CD4-positive, alpha-beta T cell treated with Interleukin-6 at 100 ng/mL for 8 hours (primary cell): ENCODE data around the gene CEP83.
"Not testable (repeated sequence)": the region's sequence is repeated elsewhere in the genome, so short reads cannot be mapped to it uniquely, and the experiment has no call there.

ENCODE experiments used
- DNase-seq: peaks from one replicate; pipeline ENCODE4 v3.0.0-alpha.2; 2020; ENCODE audit warnings: mixed read lengths, low spot score

Gene CEP83

GRCh38 chr12:94433744-94434143, 25.9 kb downstream of the CEP83 start:
- DNase-seq, result no peak

DNA sequence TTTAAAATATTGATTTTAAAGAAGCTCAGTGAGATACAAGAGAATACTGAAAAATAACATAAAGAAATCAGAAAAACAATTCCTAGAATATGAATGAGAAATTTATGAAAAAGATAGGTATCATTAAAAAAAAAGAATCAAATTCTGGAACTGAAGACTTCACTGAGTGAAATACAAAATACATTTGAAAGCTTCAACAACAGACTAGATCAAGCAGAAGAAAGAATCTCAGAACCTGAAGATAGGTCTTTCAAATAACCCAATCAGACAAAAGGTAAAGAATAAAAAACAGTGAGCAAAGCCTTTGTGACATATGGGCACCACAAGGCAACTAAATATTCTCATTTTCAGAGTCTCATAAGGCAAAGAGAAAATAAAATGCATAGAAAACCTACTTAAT, 29.4 kb downstream of the CEP83 start:
- DNase-seq, result no peak

DNA sequence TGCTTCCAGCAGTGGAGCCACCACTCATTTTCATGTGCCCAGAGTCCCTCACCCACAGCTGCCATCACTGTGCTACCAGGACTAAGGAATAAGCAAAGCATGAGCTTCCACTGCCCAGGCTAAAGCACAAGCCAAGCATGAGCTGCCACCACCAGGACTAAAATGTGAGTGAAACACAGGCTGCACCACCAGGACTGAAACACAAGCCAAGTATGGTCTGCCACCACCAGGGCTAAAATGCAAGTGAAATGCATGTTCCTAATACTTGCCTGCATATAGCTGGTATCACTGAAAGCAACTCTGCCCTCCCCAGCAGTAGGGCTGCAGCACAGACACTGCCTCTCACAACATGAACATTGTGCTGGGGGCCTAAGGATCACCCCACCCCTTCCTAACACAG, 30.0 kb downstream of the CEP83 start:
- no peak for DNase-seq

DNA sequence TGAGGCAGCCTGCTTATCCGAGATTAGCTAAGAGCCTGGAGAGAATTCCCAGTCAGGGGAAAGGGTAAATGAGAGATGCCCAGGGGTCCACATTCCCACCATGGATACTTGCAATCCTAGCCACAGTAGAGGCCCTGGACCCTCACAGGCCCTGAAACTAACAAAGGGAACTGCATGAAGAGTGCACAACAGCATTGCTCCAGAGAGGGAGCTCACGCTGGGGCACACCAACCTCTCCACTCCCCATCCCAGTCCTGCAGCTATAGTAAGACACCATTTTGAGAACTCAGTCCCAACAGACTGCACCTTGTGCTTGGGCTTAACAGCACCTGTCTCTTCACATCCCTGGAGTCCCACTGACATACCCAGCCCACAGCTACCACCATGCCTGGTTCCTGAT, 30.5 kb downstream of the CEP83 start:
- no peak for DNase-seq

DNA sequence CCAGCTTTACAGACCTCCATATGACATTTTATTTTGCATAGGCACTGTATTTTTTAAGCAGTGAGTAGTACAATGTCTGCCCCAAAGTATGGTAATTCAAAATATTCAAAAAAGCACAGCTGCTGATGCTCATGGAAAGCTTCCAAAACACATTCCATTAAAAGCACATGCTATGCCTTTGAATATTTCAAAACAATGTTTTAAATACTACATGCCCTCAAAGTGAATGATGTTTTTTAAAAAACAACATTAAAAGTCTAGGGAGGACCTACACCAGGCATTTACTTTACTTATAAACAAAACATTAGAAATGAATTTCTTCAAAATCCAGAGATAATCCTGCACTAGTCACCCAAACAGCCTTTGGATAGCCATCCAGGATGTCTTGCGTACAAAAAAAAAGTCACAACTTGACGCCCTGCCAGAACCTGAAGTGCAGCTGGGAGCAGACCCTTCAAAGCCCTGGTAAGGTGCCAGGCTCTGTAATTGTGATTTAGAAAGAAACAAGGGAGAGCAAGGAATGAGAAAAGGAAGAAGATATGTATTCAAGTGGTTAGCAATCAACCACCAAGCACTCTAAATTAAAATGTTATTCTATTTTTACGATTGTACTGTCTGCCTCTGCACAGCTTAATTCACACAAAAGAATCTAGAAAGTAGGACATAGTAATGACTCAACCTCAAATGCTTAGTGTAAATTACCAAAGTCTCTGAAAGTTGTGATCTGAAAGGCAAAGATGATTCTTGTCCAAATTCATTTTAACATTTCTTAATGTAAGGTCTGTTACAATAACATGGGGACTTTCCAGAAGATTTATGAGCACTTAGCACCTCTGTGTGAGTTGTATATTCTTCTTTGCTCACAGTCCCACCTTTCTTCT, 31.9 kb downstream of the CEP83 start:
- no peak for DNase-seq

GRCh38 chr12:94426049-94426448, 33.6 kb downstream of the CEP83 start:
- no peak for DNase-seq

DNA sequence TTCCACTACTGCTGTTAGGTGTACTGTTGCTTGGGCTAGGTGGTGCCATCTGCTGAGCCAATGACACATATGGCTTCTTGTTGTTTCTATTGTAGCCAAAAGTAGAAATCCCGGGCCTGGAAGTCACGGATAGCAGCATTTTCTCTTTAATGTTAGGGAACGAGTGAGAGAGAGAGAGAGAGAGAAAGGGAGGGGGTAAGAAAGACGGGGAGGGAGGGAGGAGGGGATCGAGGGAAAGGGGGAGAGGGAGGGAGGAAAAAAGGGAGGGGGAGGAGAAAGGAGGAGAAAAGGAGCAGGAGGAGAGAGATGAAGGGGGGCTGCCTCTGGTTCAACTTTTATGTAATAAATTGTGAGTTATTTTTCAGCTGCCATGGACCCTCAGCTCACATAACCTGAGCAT, 34.8 kb downstream of the CEP83 start:
- not testable (repeated sequence) for DNase-seq

DNA sequence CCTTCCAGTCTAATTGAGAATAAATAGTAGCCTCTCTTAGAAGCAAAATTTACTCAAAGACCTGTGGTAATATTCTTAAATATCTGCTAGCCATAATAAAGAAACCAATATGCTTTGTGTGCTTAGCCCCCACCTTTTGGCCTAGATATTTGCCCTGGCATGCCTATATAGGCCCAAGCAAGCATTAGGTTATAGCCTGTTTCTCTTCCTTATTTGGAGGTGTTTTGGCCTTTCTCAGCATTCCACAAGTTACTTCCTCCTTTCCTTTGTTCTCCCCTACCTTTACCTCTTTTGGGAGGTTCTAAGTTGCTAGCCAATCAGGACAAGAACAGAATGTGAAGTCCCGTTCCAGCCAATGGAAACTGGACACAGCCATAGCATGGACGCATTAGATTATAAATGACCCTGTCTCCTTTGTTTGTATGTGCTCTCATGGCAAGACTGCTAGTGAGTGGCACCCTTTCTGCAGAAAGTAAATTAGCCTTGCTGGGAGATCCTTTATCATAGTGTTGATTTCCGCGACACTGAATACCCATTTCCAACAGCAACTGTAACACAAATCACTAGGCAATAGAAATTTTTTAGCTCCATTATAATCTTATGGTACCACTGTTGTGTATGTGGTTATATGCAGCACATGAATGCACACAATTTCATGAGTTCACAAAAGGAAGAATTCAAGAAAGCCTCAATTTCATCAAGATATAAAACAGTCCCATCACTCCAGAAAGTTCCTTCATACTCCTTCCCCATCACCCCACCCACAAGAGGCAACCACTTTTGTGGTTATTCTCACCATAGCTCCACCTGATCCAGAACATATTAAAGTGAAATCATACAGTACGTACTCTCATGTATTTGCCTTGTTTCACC, 37.6 kb downstream of the CEP83 start:
- DNase-seq, result no peak

- DNase-seq, result no peak
These were observed 41.1 kb downstream of the CEP83 start for GRCh38 chr12:94418517-94418916.

DNA sequence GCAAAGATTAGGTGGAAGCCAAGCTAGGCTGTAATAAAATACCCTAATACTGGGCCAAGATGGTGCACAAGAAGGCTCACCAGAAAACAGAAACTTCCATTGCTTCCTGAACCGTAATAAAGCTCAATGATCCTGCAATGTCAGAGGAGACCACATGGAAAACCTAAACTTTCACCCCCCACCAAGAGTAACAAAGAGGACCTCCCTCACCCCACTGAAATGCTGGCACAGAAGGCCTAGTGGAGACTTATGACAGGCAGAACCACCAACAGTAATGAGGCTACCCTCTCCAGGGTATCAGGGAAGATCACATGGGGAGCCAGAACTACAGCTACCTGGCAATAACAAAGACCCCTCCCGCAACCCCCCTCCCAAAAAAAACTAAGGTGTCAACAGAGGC, 43.1 kb downstream of the CEP83 start:
- DNase-seq, result no peak

DNA sequence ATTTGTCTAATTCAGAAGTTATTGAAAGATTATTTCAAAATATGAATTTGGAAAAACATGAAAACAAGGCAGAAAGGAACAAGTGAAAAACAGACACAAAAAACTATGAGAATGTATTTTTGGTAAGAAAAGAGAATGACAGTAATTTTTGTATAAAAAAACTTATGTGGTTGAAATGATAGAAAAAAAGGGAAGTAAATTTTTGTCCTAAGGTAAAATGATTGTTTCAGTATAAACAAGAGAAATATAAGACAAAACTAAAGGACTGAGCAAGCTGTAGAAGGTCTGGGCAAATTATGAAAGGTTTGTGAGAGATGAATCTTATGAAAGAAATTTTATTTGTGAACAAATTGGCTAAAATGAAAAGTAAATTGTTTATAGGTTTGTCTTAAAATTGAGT, 44.6 kb downstream of the CEP83 start:
- DNase-seq, result no peak

DNA sequence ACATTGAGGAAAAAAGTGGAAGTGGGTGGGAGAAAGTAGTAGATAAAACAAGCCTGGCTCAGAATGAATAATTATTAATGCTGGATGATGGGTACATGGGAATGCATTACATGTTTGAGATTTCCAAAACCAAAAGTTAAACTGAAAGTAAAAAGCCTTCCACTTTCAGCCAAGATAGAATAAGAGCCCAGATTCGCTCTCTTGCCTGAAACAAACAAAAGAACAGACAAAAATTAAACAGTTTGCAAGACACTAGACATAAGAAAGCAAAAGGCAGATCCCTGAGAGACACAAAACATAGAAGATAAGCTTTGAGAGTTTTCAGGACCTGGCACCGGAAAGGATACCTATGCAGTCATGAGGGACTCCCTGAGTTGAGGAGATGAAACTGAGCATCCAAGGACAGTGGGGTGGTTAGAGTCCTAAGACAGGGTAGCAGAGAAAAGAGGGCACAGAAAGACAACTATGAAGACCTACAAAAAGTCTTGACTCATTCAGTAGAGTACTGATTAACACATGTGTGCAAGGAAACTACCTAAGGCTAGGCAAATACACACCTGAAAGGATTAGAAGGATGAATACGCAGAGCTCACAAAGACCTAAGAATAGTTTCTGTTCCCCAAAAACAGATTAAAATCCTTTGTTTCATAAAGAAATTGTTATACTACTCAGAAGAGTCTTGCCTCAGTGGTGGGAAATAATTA, 54.1 kb downstream of the CEP83 start:
- no peak for DNase-seq

DNA sequence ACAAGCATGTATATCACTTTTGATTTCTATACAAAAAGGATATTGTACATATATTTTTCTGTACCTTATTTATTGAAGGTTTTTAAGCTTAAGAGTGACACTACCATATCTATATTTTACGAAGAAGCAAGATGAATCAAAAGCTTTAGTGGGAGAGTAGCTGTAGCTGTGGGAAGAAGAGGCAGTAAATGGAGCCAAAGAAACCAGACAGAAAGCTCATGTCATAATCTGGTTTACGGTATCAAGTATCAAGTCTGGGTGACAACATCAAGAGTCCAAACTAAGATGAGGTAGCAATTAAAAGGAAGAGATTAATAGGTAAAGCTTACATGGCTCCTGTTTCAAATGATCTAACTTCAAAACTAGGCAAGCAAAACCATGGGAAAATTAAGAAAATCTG, 54.8 kb downstream of the CEP83 start:
- DNase-seq, result no peak

- no peak for DNase-seq
These were observed 58.3 kb downstream of the CEP83 start for GRCh38 chr12:94401326-94401725.

DNA sequence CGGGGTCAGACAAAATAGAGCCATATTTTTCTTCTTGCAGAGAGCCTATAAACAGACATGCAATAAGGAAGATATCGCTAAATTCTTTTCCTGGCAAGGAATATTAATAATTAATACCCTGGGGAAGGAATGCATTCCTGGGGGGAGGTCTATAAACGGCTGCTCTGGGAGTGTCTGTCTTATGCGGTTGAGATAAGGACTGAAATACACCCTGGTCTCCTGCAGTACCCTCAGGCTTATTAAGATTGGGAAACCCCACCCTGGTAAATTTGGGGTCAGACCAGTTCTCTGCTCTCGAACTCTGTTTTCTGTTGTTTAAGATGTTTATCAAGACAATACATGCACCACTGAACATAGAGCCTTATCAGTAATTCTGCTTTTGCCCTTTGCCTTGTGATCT, 61.0 kb downstream of the CEP83 start:
- not testable (repeated sequence) for DNase-seq

DNA sequence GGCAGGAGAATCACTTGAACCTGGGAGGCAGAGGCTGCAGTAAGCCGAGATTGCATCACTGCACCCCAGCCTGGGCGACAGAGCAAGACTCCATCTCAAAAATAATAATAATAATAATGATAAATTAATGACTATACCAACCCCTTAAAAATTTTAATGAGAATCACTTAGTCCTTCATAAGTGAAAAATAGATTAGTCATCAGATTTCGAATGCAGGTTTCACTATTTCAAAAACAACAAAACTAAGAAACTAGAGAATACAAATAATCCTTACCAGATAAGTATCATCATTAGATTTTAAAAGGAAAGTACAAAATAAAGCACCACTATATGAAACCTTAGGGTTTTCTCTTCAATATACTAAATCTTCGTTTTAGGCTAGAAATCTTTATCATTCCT, 62.3 kb downstream of the CEP83 start:
- no peak for DNase-seq

GRCh38 chr12:94396014-94396413, 63.7 kb downstream of the CEP83 start:
- DNase-seq, result not testable (repeated sequence)

- no peak for DNase-seq
These were observed 69.6 kb downstream of the CEP83 start for GRCh38 chr12:94390130-94390485.

DNA sequence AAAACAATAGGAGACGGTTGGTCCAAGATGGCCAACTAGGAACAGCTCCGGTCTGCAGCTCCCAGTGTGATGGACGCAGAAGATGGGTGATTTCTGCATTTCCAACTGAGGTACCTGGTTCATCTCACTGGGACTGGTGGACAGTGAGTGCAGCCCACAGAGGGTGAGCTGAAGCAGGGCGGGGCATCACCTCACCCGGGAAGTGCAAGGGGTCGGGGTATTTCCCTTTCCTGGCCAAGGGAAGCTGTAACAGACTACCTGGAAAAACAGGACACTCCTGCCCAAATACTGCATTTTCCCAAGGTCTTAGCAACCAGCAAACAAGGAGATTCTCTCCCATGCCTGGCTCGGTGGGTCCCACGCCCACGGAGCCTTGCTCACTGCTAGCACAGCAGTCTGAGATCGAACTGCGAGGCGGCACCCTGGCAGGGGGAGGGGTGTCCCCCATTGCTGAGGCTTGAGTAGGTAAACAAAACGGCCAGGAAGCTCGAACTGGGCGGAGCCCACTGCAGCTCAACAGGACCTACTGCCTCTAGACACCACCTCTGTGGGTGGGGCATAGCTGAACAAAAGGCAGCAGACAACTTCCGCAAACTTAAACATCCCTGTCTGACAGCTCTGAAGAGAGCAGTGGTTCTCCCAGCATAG, 70.1 kb downstream of the CEP83 start:
- DNase-seq, result not testable (repeated sequence)

- DNase-seq, result no peak
These were observed 73.2 kb downstream of the CEP83 start for GRCh38 chr12:94386422-94386821.

DNA sequence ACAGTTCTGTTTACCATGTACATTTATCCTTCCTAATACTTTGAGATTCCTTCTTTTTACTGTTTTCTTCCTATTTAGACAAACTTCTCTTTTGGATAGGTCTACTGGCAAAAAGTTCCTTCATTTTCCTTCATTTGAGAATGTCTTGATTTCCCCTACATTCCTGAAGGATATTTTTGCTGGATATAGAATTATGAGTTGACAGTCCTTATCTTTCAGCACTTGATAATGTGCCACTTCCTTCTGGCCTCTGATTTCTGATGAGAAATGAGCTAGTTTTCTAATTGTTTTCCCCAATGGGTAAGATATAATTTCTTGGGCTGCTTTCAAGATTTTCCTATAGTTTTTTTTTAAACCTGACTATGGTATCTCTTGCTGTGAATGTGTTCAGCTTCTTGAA, 75.6 kb downstream of the CEP83 start:
- no peak for DNase-seq

- no peak for DNase-seq
These were observed 79.2 kb downstream of the CEP83 start for GRCh38 chr12:94380507-94380906.
